Breast epithelium (tissue), 3 donors: Measurements from ENCODE around the gene EHF.

Source experiments
- POLR2AphosphoS5 ChIP-seq, 3 donors: sonication (generic); formaldehyde crosslinking; IDR thresholded peaks; one replicate each; pipeline ENCODE4 v1.6.1; 2017; ENCODE audit warnings: antibody characterized with exemption in 3 of 3
- TF ChIP-seq, protein P1 (sequence below), 3 donors: fragments of 450-650 bp; IDR thresholded peaks; one replicate each; pipeline ENCODE4 v1.5.1; 2016 to 2017; ENCODE audit warnings: antibody characterized with exemption in 3 of 3, mild to moderate bottlenecking in 3 of 3, moderate library complexity in 3 of 3

- no peak for TF ChIP-seq POLR2AphosphoS5 (IDR thresholded peaks at IDR 0.05)
- TF ChIP-seq, protein P1, sequence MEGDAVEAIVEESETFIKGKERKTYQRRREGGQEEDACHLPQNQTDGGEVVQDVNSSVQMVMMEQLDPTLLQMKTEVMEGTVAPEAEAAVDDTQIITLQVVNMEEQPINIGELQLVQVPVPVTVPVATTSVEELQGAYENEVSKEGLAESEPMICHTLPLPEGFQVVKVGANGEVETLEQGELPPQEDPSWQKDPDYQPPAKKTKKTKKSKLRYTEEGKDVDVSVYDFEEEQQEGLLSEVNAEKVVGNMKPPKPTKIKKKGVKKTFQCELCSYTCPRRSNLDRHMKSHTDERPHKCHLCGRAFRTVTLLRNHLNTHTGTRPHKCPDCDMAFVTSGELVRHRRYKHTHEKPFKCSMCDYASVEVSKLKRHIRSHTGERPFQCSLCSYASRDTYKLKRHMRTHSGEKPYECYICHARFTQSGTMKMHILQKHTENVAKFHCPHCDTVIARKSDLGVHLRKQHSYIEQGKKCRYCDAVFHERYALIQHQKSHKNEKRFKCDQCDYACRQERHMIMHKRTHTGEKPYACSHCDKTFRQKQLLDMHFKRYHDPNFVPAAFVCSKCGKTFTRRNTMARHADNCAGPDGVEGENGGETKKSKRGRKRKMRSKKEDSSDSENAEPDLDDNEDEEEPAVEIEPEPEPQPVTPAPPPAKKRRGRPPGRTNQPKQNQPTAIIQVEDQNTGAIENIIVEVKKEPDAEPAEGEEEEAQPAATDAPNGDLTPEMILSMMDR (IDR thresholded peaks at IDR 0.05) = no peak
These were observed 4.8 kb upstream of the EHF start for GRCh38 chr11:34616086-34616485.
